Astrocyte of the spinal cord (primary cell): Measurements from ENCODE around the gene EPHA3.

Experiments
- DNase-seq: peaks from one replicate; pipeline ENCODE4 v3.0.0; 2011; ENCODE audit warnings: low read depth, low spot score
- H3K4me3 ChIP-seq: 2 replicates; pipeline ENCODE4 v1.5.1; 2011; ENCODE audit warnings: low read depth, mild to moderate bottlenecking, low read length, moderate library complexity
- CTCF ChIP-seq: IDR thresholded peaks from 2 replicates; pipeline ENCODE4 v1.5.1; 2012; ENCODE audit warnings: low read depth, mild to moderate bottlenecking, low read length, inconsistent platforms
- in situ Hi-C: cut with HindIII; loops from 2 replicates; pipeline ENCODE4 v1.10.0; 2017; ENCODE audit warnings: low sequenced_read_pairs

Gene EPHA3

GRCh38 chr3:89139870-89140269, 32.4 kb downstream of the EPHA3 start:
- no peak for TF ChIP-seq CTCF
- in situ Hi-C loops = no loop called here
- no peak for DNase-seq
- H3K4me3 ChIP-seq = no peak overlapping the region

DNA sequence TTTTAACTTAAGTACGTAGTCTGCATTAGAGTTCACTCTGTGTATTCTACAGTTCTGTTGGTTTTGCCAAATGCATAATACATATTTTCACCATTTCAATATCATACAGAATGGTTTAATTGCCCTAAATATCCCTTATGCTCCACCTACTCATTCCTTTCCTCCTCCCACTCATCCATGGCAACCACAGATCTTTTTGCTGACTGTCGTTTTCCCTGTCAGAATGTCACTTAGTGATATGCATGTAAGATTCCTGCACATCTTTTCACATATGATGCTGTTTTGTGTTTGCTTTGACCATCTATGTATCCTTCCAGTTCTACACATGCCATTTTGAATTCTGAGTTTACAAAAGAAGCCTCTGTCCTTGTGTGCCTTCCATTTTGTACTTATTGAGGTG, 36.7 kb downstream of the EPHA3 start:
- TF ChIP-seq CTCF = no peak
- no peak for DNase-seq
- no peak overlapping the region for H3K4me3 ChIP-seq
- in situ Hi-C loops = no loop called here

DNA sequence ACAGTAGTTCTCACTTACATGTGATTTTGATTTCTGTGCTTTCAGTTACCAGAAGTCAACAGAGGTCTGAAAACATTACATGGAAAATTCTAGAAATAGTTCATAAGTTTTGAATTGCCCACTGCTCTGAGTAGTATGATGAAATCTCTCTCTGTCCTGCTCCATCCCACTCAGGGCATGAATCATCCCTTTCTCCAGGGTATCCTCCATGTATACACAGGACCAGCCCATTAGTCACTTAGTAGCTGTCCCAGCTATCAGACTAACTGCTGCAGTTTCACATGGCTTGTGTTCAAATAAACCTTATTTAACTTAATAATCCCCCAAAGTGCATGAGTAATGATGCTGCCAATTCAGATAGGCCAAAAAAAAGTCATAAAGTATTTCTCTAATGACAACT, 38.6 kb downstream of the EPHA3 start:
- DNase-seq = peak; percentile 88
- no peak for TF ChIP-seq CTCF
- in situ Hi-C loops = no loop called here
- no peak overlapping the region for H3K4me3 ChIP-seq

DNA sequence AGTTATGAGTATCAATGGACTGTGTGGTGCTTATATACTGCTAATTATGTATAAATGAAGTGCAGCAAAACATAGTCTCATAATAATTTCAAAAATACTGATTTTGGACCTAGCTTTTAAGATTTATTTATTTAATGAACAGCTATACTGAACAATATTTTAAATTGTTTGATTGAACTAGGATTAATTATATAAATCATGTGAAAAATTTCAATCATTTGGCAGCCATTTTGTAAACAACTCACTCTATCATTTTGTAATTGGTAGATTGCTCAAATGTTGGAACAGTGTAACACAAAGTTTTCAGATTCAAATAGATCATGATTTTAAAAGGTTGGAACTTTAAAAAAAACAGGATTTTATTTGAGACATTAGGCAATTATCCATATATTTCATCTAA, 47.0 kb downstream of the EPHA3 start:
- H3K4me3 ChIP-seq = no peak overlapping the region
- in situ Hi-C loops = no loop called here
- no peak for TF ChIP-seq CTCF
- no peak for DNase-seq

DNA sequence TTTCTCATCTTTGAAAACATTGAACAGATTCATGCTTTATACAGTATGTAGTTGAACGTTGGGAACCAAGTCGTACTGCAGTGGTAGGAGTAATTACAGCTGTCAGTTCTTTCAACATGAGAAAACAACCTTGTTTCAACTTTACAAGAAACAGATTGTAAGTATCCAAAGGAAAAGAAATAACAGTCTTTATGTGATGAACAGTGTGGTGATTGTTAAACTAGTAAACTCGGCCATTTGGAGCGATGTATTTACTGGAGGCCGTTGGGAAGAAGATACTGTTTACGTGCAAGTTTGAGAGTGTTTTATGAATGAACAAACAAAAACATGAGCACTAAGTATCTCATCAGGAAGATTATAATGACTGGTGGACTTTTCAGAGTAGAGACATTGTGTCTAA, 48.4 kb downstream of the EPHA3 start:
- no peak for TF ChIP-seq CTCF
- no peak overlapping the region for H3K4me3 ChIP-seq
- DNase-seq = no peak
- in situ Hi-C loops = no loop called here

GRCh38 chr3:89157575-89157974, 50.2 kb downstream of the EPHA3 start:
- no peak overlapping the region for H3K4me3 ChIP-seq
- no peak for DNase-seq
- TF ChIP-seq CTCF = no peak
- in situ Hi-C loops = no loop called here

- in situ Hi-C loops = no loop called here
- DNase-seq = no peak
These were observed 52.2 kb downstream of the EPHA3 start for GRCh38 chr3:89159605-89160004.

More at GRCh38 chr3:89159605-89160004, 52.2 kb downstream of the EPHA3 start:
- H3K4me3 ChIP-seq = no peak overlapping the region
- TF ChIP-seq CTCF = no peak
